AG09319 (cell line): Measurements from ENCODE around the gene CYYR1.
"Not testable (repeated sequence)": the region's sequence is repeated elsewhere in the genome, so short reads cannot be mapped to it uniquely, and the experiment has no call there.

Source experiments
- DNase-seq: peaks from one replicate; pipeline ENCODE4 v3.0.0-alpha.2; 2010; ENCODE audit warnings: low read depth; ENCODE audit errors: extremely low read depth
- TF ChIP-seq, protein P1 (sequence below): IDR thresholded peaks from 2 replicates; pipeline ENCODE4 v1.5.1; 2011; ENCODE audit warnings: low read depth, mild to moderate bottlenecking, inconsistent platforms, low read length, moderate library complexity

CYYR1 gene

DNA sequence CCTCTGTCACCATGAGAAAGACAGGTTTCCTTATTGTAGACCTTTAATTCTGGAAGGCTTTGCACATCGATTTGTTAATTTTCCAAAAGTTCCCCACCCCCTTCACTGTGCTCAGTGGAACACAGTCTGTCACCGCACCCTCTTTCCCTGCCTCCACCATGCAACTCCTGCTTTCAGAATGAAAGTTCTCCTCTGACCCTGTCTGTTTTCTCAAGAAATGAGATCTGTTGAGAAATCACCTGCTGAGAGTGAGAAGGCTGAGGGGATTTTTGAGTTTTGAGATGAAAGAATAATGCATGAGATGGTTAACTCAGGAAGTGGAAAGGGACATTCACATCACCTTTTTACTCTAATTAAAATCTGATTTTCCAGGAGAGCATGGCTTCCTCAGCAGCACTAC lies 99.6 kb downstream of the CYYR1 start:
- TF ChIP-seq, protein P1, sequence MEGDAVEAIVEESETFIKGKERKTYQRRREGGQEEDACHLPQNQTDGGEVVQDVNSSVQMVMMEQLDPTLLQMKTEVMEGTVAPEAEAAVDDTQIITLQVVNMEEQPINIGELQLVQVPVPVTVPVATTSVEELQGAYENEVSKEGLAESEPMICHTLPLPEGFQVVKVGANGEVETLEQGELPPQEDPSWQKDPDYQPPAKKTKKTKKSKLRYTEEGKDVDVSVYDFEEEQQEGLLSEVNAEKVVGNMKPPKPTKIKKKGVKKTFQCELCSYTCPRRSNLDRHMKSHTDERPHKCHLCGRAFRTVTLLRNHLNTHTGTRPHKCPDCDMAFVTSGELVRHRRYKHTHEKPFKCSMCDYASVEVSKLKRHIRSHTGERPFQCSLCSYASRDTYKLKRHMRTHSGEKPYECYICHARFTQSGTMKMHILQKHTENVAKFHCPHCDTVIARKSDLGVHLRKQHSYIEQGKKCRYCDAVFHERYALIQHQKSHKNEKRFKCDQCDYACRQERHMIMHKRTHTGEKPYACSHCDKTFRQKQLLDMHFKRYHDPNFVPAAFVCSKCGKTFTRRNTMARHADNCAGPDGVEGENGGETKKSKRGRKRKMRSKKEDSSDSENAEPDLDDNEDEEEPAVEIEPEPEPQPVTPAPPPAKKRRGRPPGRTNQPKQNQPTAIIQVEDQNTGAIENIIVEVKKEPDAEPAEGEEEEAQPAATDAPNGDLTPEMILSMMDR, result no peak
- DNase-seq, result no peak

DNA sequence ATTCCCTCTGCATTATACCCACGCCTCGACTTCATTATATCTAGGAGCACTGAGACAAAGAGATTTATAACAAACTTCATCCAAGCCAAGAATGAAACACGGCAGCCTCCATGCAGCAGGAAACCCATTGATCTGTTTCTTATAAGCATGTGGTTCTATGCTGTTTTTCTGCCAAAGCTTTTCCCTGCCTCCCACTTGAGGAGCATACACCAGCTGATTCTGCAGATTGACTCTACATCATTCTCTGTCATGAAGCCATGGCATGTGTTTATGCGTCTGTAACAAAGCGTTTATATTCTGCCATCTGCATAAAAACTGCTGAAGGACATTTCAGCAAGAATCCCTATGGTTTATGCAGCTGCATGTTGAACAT lies 102.0 kb downstream of the CYYR1 start:
- TF ChIP-seq, protein P1, result no peak

DNA sequence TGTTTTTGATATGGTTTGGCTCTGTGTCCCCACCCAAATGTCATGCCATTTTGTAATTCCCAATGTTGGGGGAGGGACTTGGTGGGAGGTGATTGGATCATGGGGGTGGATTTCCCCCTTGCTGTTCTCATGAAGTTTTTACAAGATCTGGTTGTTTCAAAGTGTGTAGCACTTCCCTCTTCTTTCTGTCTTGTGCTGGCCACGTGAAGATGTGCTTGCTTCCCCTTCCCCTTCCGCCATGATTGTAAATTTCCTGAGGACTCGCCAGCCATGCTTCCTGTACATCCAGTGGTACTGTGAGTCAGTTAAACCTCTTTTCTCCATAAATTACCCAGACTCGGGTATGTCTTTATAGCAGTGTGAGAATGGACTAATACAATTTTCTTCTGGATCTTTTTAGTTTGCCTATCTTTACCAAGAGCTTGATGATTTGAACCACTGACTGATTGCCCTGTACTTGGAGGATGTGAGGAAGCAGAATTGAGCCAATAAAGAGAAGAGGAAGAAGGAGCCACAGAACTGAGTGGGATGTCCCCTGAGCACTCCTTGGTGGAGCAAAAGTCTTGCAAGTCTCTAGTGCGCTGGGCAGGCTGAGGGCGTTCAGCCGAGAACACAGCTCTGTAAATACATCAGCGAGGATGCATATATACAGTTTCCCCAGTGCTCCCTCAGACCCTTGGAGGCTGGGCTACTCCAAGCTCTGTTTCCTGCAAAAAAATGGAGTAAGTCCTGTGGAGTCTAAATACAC lies 102.6 kb downstream of the CYYR1 start:
- DNase-seq, result no peak
- TF ChIP-seq, protein P1, result no peak

More for the DNA sequence above, 102.0 kb downstream of the CYYR1 start:
- DNase-seq, result no peak

DNA sequence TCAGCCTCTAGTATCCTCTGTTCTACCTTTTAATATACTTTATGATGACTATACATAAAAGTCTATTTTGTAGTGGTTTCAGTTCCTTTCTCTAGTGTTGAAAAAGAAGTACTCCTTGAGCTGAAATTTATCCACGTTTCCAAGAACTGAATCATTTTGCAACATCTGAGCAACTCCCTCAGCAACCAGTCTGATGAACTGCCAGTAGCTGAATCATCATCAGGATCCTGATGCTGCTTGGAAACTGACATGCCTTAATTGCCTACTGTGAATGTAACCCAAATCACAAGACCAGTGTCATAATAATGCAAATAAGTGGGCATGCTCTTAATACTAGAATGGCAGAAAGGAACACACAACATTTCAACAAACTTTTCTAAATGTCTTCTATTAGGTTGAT lies 103.3 kb downstream of the CYYR1 start:
- DNase-seq, result peak; percentile 15
- TF ChIP-seq, protein P1, result no peak

DNA sequence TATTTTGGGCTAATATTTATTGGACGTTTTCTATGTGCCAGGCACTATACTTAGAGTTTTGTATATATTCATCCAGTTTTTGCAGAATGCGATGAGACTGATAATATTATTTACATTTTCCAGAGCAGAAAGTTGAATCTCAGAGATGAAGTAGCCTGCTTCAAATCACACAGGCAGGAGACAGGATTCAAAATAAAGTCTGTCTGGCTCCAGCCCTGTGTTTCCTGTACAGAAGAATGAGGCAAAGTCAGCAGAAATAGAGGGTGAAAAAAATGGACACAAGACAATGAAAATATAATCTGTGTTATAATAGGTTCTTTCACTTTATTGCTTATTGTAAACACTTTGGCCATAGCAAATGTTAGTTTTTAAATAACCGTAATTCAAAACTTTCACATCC lies 107.2 kb downstream of the CYYR1 start:
- no peak for DNase-seq
- TF ChIP-seq, protein P1, result no peak

DNA sequence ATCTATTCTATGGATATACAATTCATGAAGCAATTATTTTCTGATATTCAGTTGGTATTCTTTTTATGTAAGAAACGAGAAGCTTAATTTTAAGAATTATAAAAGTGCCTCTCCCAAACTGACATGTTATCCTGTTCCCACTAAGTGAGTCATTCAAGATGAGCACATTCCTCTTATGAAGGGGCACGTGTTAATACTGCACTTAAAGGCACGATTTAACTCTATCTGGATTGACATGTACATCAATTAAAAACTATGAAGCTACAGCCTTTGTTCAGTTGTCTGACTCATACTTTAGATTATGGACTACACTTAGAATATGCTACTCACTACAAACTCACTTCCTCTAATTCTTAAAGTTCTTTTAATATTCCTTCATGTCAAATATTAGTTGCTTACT lies 111.6 kb downstream of the CYYR1 start:
- DNase-seq, result no peak
- TF ChIP-seq, protein P1, result no peak

DNA sequence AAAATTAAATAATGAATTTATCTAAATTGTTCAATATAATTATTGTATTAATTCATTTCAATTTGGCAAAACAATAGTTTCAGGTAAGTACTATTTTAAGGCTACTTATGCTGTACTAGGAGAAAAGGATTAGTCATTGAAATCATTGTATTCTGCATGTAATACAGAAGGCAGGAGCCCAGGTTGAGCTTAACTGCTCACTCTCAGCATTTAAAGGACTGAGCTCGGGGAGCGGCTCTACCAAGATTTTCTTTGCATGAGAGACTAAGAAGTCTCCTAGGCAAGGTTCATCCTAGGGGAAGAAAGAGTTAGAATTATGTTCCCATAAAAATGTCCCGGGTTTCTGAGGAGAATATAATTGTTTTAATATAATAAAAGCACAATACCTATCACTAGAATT lies 112.5 kb downstream of the CYYR1 start:
- DNase-seq, result no peak
- TF ChIP-seq, protein P1, result no peak

DNA sequence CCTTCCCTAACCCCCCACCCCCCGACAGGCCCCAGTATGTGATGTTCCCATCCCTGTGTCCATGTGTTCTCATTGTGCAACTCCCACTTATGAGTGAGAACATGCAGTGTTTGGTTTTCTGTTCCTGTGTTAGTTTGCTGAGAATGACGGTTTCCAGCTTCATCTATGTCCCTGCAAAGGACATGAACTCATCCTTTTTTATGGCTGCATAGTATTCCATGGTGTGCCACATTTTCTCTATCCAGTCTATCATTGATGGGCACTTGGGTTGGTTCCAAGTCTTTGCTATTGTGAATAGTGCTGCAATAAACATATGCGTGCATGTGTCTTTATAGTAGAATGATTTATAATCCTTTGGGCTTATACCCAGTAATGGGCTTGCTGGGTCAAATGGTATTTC lies 114.2 kb downstream of the CYYR1 start:
- DNase-seq, result not testable (repeated sequence)
